ENCODE measurements around the gene VN1R4.
"Not testable (repeated sequence)": the region's sequence is repeated elsewhere in the genome, so short reads cannot be mapped to it uniquely, and the experiment has no call there.

Gene VN1R4

DNA sequence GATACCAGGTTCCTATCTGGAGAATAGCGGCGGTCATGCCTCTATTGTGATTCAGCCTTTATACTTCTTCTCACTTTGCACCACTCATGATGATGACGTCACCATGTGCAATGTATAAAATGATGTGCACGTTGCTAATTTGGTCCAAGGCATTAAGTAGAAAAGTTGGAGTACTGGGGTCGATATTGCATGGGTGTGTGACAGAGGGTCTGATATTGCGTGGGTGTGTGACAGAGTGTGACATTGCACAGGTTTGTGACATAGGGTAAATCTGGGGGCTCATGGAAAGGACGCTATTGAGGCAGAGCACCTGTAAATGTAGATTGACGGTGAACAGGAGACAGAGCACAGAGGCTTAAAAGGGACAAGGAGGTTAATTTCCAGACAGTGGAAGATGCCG lies 4.5 kb upstream of the VN1R4 start:
- H3K27me3 ChIP-seq (ENCODE audit: control insufficient read depth in 1 of 2, insufficient read depth in 2 of 2, low read length in 2 of 2): no peaks in the 10 kb centered on the region
- no peak overlapping the region for H3K9ac ChIP-seq (ENCODE audit: low read depth in 1 of 2, low read length in 2 of 2)
- H3K4me3 ChIP-seq (ENCODE audit: low read depth in 1 of 2, low read length in 2 of 2): no peak overlapping the region
- H3K9me3 ChIP-seq (ENCODE audit: control insufficient read depth in 1 of 2, low read length in 2 of 2): peaks cover 11 to 20% of the 10 kb centered on the region in 2 donors
- no peaks in the 10 kb centered on the region for H3K36me3 ChIP-seq (ENCODE audit: control insufficient read depth in 1 of 2, insufficient read depth in 2 of 2, low read length in 2 of 2)
- H3K4me1 ChIP-seq (ENCODE audit: control insufficient read depth in 1 of 2, insufficient read depth in 2 of 2, low read length in 2 of 2): no peaks in the 10 kb centered on the region
- no peak overlapping the region for H3K27ac ChIP-seq (ENCODE audit: low read depth, low read length)

DNA sequence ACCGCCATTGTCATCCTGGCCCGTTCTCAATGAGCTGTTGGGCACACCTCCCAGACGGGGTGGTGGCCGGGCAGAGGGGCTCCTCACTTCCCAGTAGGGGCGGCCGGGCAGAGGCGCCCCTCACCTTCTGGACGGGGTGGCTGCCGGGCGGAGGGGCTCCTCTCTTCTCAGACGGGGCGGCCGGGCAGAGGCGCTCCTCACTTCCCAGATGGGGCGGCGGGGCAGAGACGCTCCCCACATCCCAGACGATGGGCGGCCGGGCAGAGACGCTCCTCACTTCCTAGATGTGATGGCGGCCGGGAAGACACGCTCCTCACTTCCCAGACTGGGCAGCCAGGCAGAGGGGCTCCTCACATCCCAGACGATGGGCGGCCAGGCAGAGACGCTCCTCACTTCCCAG lies 2.3 kb upstream of the VN1R4 start:
- H3K9ac ChIP-seq (ENCODE audit: low read depth in 1 of 2, low read length in 2 of 2); H3K36me3 ChIP-seq (ENCODE audit: control insufficient read depth in 1 of 2, insufficient read depth in 2 of 2, low read length in 2 of 2); H3K4me1 ChIP-seq (ENCODE audit: control insufficient read depth in 1 of 2, insufficient read depth in 2 of 2, low read length in 2 of 2); H3K27me3 ChIP-seq (ENCODE audit: control insufficient read depth in 1 of 2, insufficient read depth in 2 of 2, low read length in 2 of 2); H3K27ac ChIP-seq (ENCODE audit: low read depth, low read length); H3K4me3 ChIP-seq (ENCODE audit: low read depth in 1 of 2, low read length in 2 of 2): not testable (repeated sequence)
- peaks cover 11 to 15% of the 10 kb centered on the region in 2 donors for H3K9me3 ChIP-seq (ENCODE audit: control insufficient read depth in 1 of 2, low read length in 2 of 2)

DNA sequence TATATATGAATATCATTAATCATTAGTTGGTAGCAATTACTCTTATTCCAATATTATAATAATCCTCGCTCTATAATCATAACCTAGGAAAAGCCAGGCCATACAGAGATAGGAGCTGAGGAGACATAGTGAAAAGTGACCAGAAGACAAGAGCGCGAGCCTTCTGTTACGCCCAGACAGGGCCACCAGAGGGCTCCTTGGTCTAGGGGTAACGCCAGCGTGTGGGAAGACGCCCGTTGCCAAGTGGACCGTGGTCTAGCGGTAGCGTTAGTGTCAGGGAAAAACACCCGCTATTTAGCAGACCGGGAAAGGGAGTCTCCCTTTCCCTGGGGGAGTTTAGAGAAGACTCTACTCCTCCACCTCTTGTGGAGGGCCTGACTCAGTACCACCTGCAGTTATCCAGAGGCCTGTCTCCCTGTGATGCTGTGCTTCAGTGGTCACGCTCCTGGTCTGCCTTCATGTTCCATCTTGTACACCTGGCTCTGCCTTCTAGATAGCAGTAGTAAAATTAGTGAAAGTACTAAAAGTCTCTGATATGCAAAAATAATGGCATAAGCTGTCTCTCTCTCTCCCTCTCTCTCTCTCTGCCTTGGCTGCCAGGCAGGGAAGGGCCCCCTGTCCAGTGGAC lies 9.7 kb downstream of the VN1R4 start, which contains the start of gene VN1R2:
Gene VN1R2 (plus strand): TSS at position 578 of the 628 bp plus-strand sequence. CDS start 84 bp downstream, outside the sequence.
- peaks cover 12 to 13% of the 10 kb centered on the region in 2 donors for H3K9me3 ChIP-seq (ENCODE audit: control insufficient read depth in 1 of 2, low read length in 2 of 2)

DNA sequence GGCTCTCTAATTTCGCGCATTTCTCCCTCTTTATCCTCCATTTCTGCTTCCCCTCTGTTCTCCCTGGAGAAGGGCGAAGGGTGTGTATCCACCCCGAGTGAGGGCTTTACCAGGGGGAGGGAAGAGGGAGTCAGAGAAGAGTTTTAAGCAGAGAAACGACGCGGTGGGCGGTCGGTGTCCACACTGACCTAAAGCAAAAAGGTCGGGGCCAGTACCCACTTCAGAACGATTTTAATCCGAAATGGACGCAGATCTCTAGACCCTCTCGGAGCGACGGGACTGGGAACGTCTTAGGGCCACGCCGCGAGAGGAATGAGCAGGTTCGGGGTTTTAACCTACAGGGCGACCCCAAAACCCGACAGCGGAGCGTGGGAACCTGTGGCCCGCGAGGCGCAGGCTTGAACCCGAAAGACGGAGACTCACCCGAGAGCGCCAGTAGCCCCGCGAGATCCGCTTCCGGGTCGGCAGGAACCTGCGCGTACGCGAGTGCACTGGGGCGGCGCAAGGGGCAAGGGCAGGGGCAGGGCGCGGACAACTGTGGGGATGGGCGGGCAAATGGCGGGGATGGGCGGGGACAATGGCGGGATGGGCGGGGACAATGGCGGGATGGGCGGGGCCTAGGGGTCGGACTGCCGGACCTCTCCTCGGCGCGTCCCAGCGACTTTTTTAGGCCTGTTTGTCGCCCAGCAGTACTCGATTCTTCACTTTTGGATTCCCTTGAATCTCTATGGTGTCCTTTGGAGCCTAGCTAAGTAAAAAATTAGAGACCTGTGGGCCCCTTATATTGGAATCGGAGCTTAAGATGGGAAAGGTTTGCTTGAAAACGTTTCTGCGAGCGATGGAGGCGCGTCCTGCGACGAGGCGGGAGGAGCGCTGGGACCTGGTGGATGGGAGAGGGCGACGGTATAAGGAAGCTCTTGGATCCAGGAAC lies 12.8 kb downstream of the VN1R4 start, which contains the start of gene ZNF677:
Gene ZNF677 (minus strand): TSS at position 463 of the 931 bp plus-strand sequence. CDS start 3,323 bp downstream, outside the sequence.
- H3K9ac ChIP-seq (ENCODE audit: low read depth in 1 of 2, low read length in 2 of 2): peak within 1 kb of the TSS; percentile 59
- peak within 1 kb of the TSS; percentile 87 to 94 for H3K4me3 ChIP-seq (ENCODE audit: low read depth in 1 of 2, low read length in 2 of 2)
- peaks cover 31 to 35% of the 10 kb centered on the region in 2 donors for H3K9me3 ChIP-seq (ENCODE audit: control insufficient read depth in 1 of 2, low read length in 2 of 2)
- H3K36me3 ChIP-seq (ENCODE audit: control insufficient read depth in 1 of 2, insufficient read depth in 2 of 2, low read length in 2 of 2): peaks cover 10 to 17% of the 10 kb centered on the region in 2 donors
- no peaks in the 10 kb centered on the region for H3K27me3 ChIP-seq (ENCODE audit: control insufficient read depth in 1 of 2, insufficient read depth in 2 of 2, low read length in 2 of 2)
- H3K4me1 ChIP-seq (ENCODE audit: control insufficient read depth in 1 of 2, insufficient read depth in 2 of 2, low read length in 2 of 2): peaks cover 0 to 6% of the 10 kb centered on the region in 2 donors
- peak within 1 kb of the TSS; percentile 62 for H3K27ac ChIP-seq (ENCODE audit: low read depth, low read length)

More for the DNA sequence above, 9.7 kb downstream of the VN1R4 start, which contains the start of gene VN1R2:
- not testable (repeated sequence) for H3K9ac ChIP-seq (ENCODE audit: low read depth in 1 of 2, low read length in 2 of 2); H3K36me3 ChIP-seq (ENCODE audit: control insufficient read depth in 1 of 2, insufficient read depth in 2 of 2, low read length in 2 of 2); H3K4me1 ChIP-seq (ENCODE audit: control insufficient read depth in 1 of 2, insufficient read depth in 2 of 2, low read length in 2 of 2); H3K4me3 ChIP-seq (ENCODE audit: low read depth in 1 of 2, low read length in 2 of 2); H3K27me3 ChIP-seq (ENCODE audit: control insufficient read depth in 1 of 2, insufficient read depth in 2 of 2, low read length in 2 of 2); H3K27ac ChIP-seq (ENCODE audit: low read depth, low read length)

DNA sequence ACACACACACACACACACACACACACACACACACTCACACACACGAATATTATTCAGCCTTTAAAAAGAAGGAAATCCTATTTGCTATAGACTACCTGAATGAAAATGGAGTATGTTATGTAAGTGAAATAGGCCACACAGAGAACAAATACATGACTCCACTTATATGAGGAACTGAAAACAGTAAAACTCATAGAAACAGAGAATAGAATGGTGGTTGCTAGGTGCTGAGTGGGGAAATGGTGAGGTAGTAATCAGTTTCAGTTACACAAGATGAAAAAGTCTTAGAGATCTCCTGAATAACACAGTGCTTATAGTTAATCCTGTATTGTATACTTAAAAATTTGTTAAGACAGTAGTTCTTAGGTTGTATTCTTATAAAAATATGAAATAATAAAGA lies 21.0 kb downstream of the VN1R4 start:
- no peaks in the 10 kb centered on the region for H3K27me3 ChIP-seq (ENCODE audit: control insufficient read depth in 1 of 2, insufficient read depth in 2 of 2, low read length in 2 of 2)
- no peaks in the 10 kb centered on the region for H3K4me1 ChIP-seq (ENCODE audit: control insufficient read depth in 1 of 2, insufficient read depth in 2 of 2, low read length in 2 of 2)
- H3K27ac ChIP-seq (ENCODE audit: low read depth, low read length): no peak overlapping the region
- H3K4me3 ChIP-seq (ENCODE audit: low read depth in 1 of 2, low read length in 2 of 2): no peak overlapping the region
- H3K9me3 ChIP-seq (ENCODE audit: control insufficient read depth in 1 of 2, low read length in 2 of 2): peaks cover 48 to 74% of the 10 kb centered on the region in 2 donors
- H3K9ac ChIP-seq (ENCODE audit: low read depth in 1 of 2, low read length in 2 of 2): no peak overlapping the region
- peaks cover 12 to 39% of the 10 kb centered on the region in 2 donors for H3K36me3 ChIP-seq (ENCODE audit: control insufficient read depth in 1 of 2, insufficient read depth in 2 of 2, low read length in 2 of 2)

DNA sequence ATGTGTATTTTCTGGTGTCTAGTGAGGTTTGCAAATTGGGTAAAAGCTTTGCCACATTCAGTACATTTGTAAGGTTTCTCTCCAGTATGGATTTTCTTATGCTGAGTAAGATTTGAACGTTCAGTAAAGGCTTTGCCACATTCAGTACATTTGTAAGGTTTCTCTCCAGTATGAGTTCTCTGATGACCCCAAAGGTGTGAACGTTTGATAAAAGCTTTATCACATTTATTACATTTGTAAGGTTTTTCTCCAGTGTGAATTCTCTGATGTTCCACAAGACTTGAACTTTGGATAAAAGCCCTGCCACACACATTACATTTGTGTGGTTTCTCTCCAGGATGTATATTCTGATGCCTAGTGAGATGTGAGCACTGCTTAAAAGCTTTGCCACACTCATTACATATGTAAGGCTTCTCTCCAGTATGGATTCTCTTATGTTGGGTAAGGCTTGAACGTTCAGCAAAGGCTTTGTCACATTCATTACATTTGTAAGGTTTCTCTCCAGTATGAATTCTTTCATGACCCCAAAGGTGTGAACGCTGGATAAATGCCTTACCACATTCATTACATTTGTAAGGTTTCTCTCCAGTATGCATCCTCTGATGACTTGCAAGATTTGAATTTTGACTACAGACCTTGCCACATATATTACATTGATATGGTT lies 30.3 kb downstream of the VN1R4 start:
- H3K27ac ChIP-seq (ENCODE audit: low read depth, low read length): no peak overlapping the region
- H3K4me3 ChIP-seq (ENCODE audit: low read depth in 1 of 2, low read length in 2 of 2): no peak overlapping the region
- H3K27me3 ChIP-seq (ENCODE audit: control insufficient read depth in 1 of 2, insufficient read depth in 2 of 2, low read length in 2 of 2): no peaks in the 10 kb centered on the region
- no peaks in the 10 kb centered on the region for H3K4me1 ChIP-seq (ENCODE audit: control insufficient read depth in 1 of 2, insufficient read depth in 2 of 2, low read length in 2 of 2)
- peaks cover 14 to 17% of the 10 kb centered on the region in 2 donors for H3K36me3 ChIP-seq (ENCODE audit: control insufficient read depth in 1 of 2, insufficient read depth in 2 of 2, low read length in 2 of 2)
- no peak overlapping the region for H3K9ac ChIP-seq (ENCODE audit: low read depth in 1 of 2, low read length in 2 of 2)
- peaks cover 80 to 82% of the 10 kb centered on the region in 2 donors for H3K9me3 ChIP-seq (ENCODE audit: control insufficient read depth in 1 of 2, low read length in 2 of 2)

DNA sequence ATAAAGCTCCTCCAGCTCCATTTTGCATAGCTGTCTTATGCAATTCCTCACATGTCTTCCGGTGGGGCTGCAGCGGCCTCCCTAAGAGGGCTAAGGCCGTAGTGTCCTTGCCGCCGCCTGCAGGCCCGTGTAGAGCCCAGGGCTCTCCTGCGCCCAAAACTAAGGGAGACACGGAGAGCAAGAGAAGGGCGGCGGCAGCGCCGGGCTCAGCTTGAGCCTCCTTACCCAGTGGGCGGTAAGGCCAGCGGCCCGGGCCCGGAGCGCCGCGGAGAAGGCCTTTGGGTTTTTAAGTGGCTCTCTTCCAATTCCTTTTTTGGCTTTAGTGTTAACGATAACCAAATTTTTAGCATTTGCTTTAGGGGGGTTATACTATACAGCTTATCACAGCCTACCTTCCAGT lies 42.9 kb downstream of the VN1R4 start:
- H3K36me3 ChIP-seq (ENCODE audit: control insufficient read depth in 1 of 2, insufficient read depth in 2 of 2, low read length in 2 of 2): no peaks in the 10 kb centered on the region
- no peaks in the 10 kb centered on the region for H3K4me1 ChIP-seq (ENCODE audit: control insufficient read depth in 1 of 2, insufficient read depth in 2 of 2, low read length in 2 of 2)
- no peak overlapping the region for H3K9ac ChIP-seq (ENCODE audit: low read depth in 1 of 2, low read length in 2 of 2)
- H3K27me3 ChIP-seq (ENCODE audit: control insufficient read depth in 1 of 2, insufficient read depth in 2 of 2, low read length in 2 of 2): no peaks in the 10 kb centered on the region
- H3K27ac ChIP-seq (ENCODE audit: low read depth, low read length): no peak overlapping the region
- H3K4me3 ChIP-seq (ENCODE audit: low read depth in 1 of 2, low read length in 2 of 2): no peak overlapping the region
- peaks cover 36 to 49% of the 10 kb centered on the region in 2 donors for H3K9me3 ChIP-seq (ENCODE audit: control insufficient read depth in 1 of 2, low read length in 2 of 2)

DNA sequence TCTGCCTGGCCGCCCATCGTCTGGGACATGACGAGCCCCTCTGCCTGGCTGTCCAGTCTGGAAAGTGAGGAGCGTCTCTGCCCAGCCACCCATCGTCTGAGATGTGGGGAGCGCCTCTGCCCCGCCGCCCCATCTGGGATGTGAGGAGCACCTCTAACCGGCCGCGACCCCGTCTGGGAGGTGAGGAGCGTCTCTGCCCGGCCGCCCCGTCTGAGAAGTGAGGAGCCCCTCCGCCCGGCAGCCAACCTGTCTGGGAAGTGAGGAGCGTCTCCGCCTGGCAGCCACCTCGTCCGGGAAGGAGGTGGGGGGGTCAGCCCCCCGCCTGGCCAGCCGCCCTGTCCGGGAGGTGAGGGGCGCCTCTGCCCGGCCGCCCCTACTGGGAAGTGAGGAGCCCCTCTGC lies 44.8 kb downstream of the VN1R4 start:
- not testable (repeated sequence) for H3K9ac ChIP-seq (ENCODE audit: low read depth in 1 of 2, low read length in 2 of 2); H3K4me3 ChIP-seq (ENCODE audit: low read depth in 1 of 2, low read length in 2 of 2); H3K27ac ChIP-seq (ENCODE audit: low read depth, low read length); H3K27me3 ChIP-seq (ENCODE audit: control insufficient read depth in 1 of 2, insufficient read depth in 2 of 2, low read length in 2 of 2); H3K36me3 ChIP-seq (ENCODE audit: control insufficient read depth in 1 of 2, insufficient read depth in 2 of 2, low read length in 2 of 2); H3K4me1 ChIP-seq (ENCODE audit: control insufficient read depth in 1 of 2, insufficient read depth in 2 of 2, low read length in 2 of 2)
- peaks cover 38 to 58% of the 10 kb centered on the region in 2 donors for H3K9me3 ChIP-seq (ENCODE audit: control insufficient read depth in 1 of 2, low read length in 2 of 2)

All from duodenal mucosa (tissue), 2 donors.